Kidney epithelial cell (primary cell): ENCODE measurements around the gene LENG8. TPM values are rescaled to one million over a fixed set of nuclear protein-coding genes. Genes with fewer than 3 reads are reported as not detected.

Source experiments
- DNase-seq: peaks from one replicate; pipeline ENCODE4 v3.0.0-alpha.2; 2010; ENCODE audit warnings: low read depth
- H3K27me3 ChIP-seq: 2 replicates; pipeline ENCODE4 v1.6.0; 2011; ENCODE audit warnings: low read length; ENCODE audit not compliant: control insufficient read depth, insufficient read depth
- H3K36me3 ChIP-seq: 2 replicates; pipeline ENCODE4 v1.5.1; 2011; ENCODE audit warnings: low read length; ENCODE audit not compliant: control insufficient read depth, insufficient read depth
- H3K4me3 ChIP-seq: 2 replicates; pipeline ENCODE4 v1.5.1; 2011; ENCODE audit warnings: low read depth, mild to moderate bottlenecking, control low read depth, low read length
- CTCF ChIP-seq: IDR thresholded peaks from 2 replicates; pipeline ENCODE4 v1.5.1; 2011; ENCODE audit warnings: mild to moderate bottlenecking, moderate library complexity, low read length, control low read depth, inconsistent platforms; ENCODE audit not compliant: insufficient read depth, poor library complexity, severe bottlenecking
- total RNA-seq: library from RNA; depleted of rRNA; stranded (reverse); fragments of >200 nt; gene quantifications from 2 replicates; pipeline ENCODE4 v1.2.3, GENCODE V29; 2015

Gene LENG8
- total RNA-seq, 1 donor from 2014 or later: 61.3 TPM

GRCh38 chr19:54461210-54461609, 12.2 kb downstream of the LENG8 start:
- no peak for DNase-seq
- no peaks in the 10 kb centered on the region for H3K27me3 ChIP-seq
- H3K36me3 ChIP-seq: peaks cover 14% of the 10 kb centered on the region
- H3K4me3 ChIP-seq: no peak overlapping the region
- no peak for TF ChIP-seq CTCF

GRCh38 chr19:54461613-54462012, 12.6 kb downstream of the LENG8 start:
- no peak for TF ChIP-seq CTCF
- Histone ChIP-seq H3K36me3 (peaks cover 13% of the 10 kb centered on the region), H3K4me3 (no peak overlapping the region), H3K27me3 (no peaks in the 10 kb centered on the region)
- no peak for DNase-seq

GRCh38 chr19:54462047-54462654, 13.2 kb downstream of the LENG8 start:
- DNase-seq: no peak
- Histone ChIP-seq H3K27me3 (no peaks in the 10 kb centered on the region), H3K4me3 (peak overlapping the region; percentile 56), H3K36me3 (peaks cover 11% of the 10 kb centered on the region)
- TF ChIP-seq CTCF: no peak

GRCh38 chr19:54462655-54463530, 13.9 kb downstream of the LENG8 start:
- H3K36me3 ChIP-seq: peaks cover 11% of the 10 kb centered on the region
- H3K4me3 ChIP-seq: peak overlapping the region; percentile 56
- no peak for DNase-seq
- peak; percentile 19 for TF ChIP-seq CTCF
- H3K27me3 ChIP-seq: no peaks in the 10 kb centered on the region

- H3K36me3 ChIP-seq: peaks cover 6% of the 10 kb centered on the region
- TF ChIP-seq CTCF: no peak
- no peaks in the 10 kb centered on the region for H3K27me3 ChIP-seq
- H3K4me3 ChIP-seq: peak within 1 kb of the TSS; percentile 62
- DNase-seq: peak; percentile 98
These were observed 14.6 kb downstream of the LENG8 start, which contains the start of gene LENG9 for GRCh38 chr19:54463531-54464043. Gene LENG9 (minus strand): TSS chr19:54463778. CDS start chr19:54463526, 252 bp downstream.
